Mesendoderm (in vitro differentiated cells): Measurements from ENCODE around the gene ANKS1A.

Source experiments
- DNase-seq: peaks from one replicate; pipeline ENCODE4 v3.0.0; 2013
- H2AK5ac ChIP-seq: 2 replicates; pipeline ENCODE4 v1.6.1; 2013; ENCODE audit warnings: low read length, inconsistent platforms
- H2BK120ac ChIP-seq: 2 replicates; pipeline ENCODE4 v1.6.1; 2013; ENCODE audit warnings: low read depth, mild to moderate bottlenecking, low read length, moderate library complexity, mixed read lengths
- H2BK15ac ChIP-seq: replicated peaks from 2 replicates; pipeline ENCODE4 v1.6.1; 2013; ENCODE audit warnings: low read depth, mild to moderate bottlenecking, moderate library complexity
- H2BK5ac ChIP-seq: 2 replicates; pipeline ENCODE4 v1.6.1; 2013; ENCODE audit warnings: low read length, inconsistent platforms
- H3K18ac ChIP-seq: 2 replicates; pipeline ENCODE4 v1.6.1; 2013; ENCODE audit warnings: mild to moderate bottlenecking, low read length, mixed read lengths
- H3K23ac ChIP-seq: one replicate; pipeline ENCODE4 v1.6.1; 2013; ENCODE audit warnings: low read length
- H3K27ac ChIP-seq: 2 replicates; pipeline ENCODE4 v1.5.1; 2013; ENCODE audit warnings: low read depth, mild to moderate bottlenecking, inconsistent platforms, low read length, moderate library complexity
- H3K27me3 ChIP-seq: 2 replicates; pipeline ENCODE4 v1.6.1; 2013; ENCODE audit warnings: low read length, control low read depth, mild to moderate bottlenecking, inconsistent platforms; ENCODE audit not compliant: insufficient read depth, poor library complexity
- H3K36me3 ChIP-seq: 2 replicates; pipeline ENCODE4 v1.6.1; 2013; ENCODE audit warnings: low read length, inconsistent platforms; ENCODE audit not compliant: control insufficient read depth, insufficient read depth
- H3K4ac ChIP-seq: one replicate; pipeline ENCODE4 v1.6.1; 2013; ENCODE audit warnings: low read depth, mild to moderate bottlenecking, low read length, moderate library complexity
- H3K4me1 ChIP-seq: 2 replicates; pipeline ENCODE4 v1.6.1; 2013; ENCODE audit warnings: low read depth, low read length, inconsistent platforms; ENCODE audit not compliant: control insufficient read depth
- H3K4me2 ChIP-seq: 2 replicates; pipeline ENCODE4 v1.6.1; 2013; ENCODE audit warnings: low read length
- H3K4me3 ChIP-seq: 2 replicates; pipeline ENCODE4 v1.5.1; 2013; ENCODE audit warnings: mild to moderate bottlenecking, low read length
- H3K56ac ChIP-seq: one replicate; pipeline ENCODE4 v1.6.1; 2013; ENCODE audit warnings: low read length
- H3K79me1 ChIP-seq: 2 replicates; pipeline ENCODE4 v1.6.1; 2013; ENCODE audit warnings: low read length, inconsistent platforms
- H3K79me2 ChIP-seq: 2 replicates; pipeline ENCODE4 v1.6.1; 2013; ENCODE audit warnings: mild to moderate bottlenecking, low read length; ENCODE audit not compliant: control insufficient read depth, insufficient read depth
- H3K9ac ChIP-seq: 2 replicates; pipeline ENCODE4 v1.6.1; 2013; ENCODE audit warnings: low read length, inconsistent platforms
- H4K5ac ChIP-seq: one replicate; pipeline ENCODE4 v1.6.1; 2013; ENCODE audit warnings: low read length
- H4K8ac ChIP-seq: one replicate; pipeline ENCODE4 v1.6.1; 2013; ENCODE audit warnings: low read depth, mild to moderate bottlenecking, control low read depth, low read length, moderate library complexity
- WGBS: extraction: QIAGEN DNeasy Blood & Tissue Kit; methylation state at CpG from one replicate; pipeline ENCODE4 v1.1.7; 2013; ENCODE audit warnings: low lambda C conversion rate, missing lambda C conversion rate; ENCODE audit not compliant: insufficient coverage; ENCODE audit errors: extremely low coverage; 5-methylcytosine and 5-hydroxymethylcytosine counted together

The ANKS1A gene

DNA sequence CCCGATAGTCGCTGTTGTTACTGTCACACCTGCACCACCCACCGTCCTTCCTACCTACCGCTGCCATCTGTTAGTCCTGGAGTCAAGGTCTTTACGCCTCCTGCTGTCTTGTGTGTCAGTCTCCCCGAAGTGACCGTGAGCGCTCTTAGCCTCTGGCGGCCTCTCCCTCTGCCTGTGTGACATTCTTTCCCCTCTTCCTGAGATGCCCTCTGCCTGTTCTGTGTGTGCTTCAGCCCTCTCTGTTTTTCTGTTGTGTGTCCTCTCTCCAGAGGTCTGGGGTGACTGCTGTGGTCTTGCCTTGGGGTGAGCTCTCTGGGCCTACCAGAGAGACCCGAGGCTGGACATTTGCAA is 197.2 kb downstream of the ANKS1A start:
- Histone ChIP-seq H3K4ac (no peak overlapping the region), H4K8ac (no peak overlapping the region), H3K36me3 (peaks cover 5% of the 10 kb centered on the region), H3K56ac (no peak overlapping the region), H3K4me1 (peaks cover 4% of the 10 kb centered on the region), H2BK15ac (no peak overlapping the region), H3K27me3 (no peaks in the 10 kb centered on the region), H3K79me2 (no peaks in the 10 kb centered on the region), H3K4me2 (no peak overlapping the region), H3K9ac (no peak overlapping the region), H3K79me1 (no peaks in the 10 kb centered on the region), H3K27ac (no peak overlapping the region), H3K23ac (no peak overlapping the region), H2BK120ac (no peak overlapping the region), H2AK5ac (no peak overlapping the region), H4K5ac (no peak overlapping the region), H3K4me3 (no peak overlapping the region), H2BK5ac (no peak overlapping the region), H3K18ac (no peak overlapping the region)
- DNase-seq: no peak
- no CpG with 5 or more reads among the region's 10 CpGs for WGBS

DNA sequence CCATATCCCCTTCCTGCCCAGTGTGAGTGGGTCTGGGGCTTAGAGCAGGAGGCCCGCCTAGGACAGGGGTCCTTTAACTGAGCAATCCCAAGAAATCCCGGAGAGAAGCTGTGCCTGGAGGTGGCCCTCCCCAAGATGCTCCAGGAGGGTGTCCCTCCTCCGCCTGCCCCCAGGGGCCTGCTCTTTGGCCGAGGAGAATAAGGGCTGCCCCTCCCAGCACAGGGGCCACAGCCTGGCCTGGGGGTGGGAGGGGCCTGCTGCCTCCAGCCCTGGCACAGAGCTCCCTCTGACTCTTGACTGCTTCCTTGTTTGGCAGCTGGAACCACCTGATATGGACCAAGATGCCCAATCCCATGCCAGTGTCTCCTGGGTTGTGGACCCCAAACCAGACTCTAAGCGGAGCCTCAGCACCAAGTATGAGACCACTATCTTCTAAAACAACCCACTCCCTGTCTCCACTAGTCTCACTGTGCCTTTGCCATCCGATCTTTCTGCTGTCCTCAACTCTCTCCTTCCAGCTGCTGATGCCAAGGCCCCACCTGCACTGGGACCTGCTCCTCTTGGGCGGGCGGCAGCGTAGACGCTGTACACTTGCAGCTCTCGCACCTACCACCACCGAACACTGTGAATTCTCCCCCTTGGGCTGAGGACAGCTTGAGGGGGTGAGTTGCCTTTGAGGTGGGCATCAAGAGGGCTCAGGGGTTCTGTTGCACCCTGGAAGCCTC is 197.7 kb downstream of the ANKS1A start:
- no CpG with 5 or more reads among the region's 12 CpGs for WGBS
- Histone ChIP-seq H3K56ac (no peak overlapping the region), H2BK15ac (no peak overlapping the region), H3K79me1 (no peaks in the 10 kb centered on the region), H3K23ac (no peak overlapping the region), H3K79me2 (no peaks in the 10 kb centered on the region), H2AK5ac (no peak overlapping the region), H3K9ac (no peak overlapping the region), H3K36me3 (peaks cover 7% of the 10 kb centered on the region), H3K4ac (no peak overlapping the region), H3K4me3 (no peak overlapping the region), H3K18ac (no peak overlapping the region), H3K27ac (no peak overlapping the region), H4K8ac (no peak overlapping the region), H4K5ac (no peak overlapping the region), H2BK5ac (no peak overlapping the region), H2BK120ac (no peak overlapping the region), H3K4me1 (peaks cover 3% of the 10 kb centered on the region), H3K4me2 (no peak overlapping the region), H3K27me3 (no peaks in the 10 kb centered on the region)
- DNase-seq: no peak

DNA sequence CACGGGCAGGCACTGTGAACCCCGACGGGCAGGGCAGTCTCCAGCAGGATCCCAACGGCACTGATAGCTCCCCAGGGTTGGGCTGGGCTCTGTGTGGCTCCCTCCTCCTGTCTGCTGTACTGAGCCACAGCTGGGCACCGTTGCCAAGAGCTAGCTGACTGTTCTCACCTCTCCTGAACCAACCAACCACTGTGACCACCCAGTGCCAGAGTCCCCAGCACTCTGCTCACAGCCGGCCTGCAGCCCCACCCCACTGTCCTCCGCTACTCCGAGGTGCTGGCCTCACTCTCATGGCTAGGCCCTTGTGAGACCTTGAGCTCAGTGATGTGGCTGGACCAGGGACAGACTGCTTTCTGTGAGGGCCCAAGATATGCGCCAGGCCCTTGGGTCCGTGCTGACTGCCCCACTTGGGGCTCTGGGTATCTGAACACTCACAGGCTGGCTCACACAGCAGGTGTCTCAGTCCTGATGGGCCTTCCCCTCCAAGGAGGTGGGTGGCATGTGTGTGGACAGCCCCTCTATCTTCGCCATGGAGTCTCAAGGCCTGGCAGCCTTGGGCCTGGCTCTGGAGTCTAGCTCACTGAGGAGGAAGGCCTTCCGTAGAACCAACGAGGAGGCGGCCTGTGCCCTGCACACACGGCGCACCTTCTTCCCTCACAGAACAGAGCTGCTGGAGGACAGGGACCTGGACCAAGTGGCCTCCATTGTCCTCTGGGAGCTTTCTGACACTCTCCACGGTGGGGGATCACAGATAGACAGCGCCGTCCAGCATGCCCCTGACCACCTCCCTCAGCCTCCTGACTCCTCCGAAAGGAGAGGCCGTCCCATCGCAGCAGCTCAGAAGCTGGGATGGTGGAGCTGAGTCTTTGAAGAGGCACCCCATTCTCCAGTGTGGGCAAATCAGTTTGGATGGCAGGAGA is 198.6 kb downstream of the ANKS1A start:
- Histone ChIP-seq H3K79me1 (no peaks in the 10 kb centered on the region), H2AK5ac (no peak overlapping the region), H3K4me3 (no peak overlapping the region), H3K23ac (no peak overlapping the region), H3K4ac (no peak overlapping the region), H4K5ac (no peak overlapping the region), H3K4me2 (no peak overlapping the region), H3K27ac (no peak overlapping the region), H4K8ac (no peak overlapping the region), H2BK5ac (no peak overlapping the region), H3K18ac (no peak overlapping the region), H3K27me3 (no peaks in the 10 kb centered on the region), H3K79me2 (no peaks in the 10 kb centered on the region), H3K9ac (no peak overlapping the region), H2BK15ac (no peak overlapping the region), H2BK120ac (no peak overlapping the region), H3K36me3 (peaks cover 7% of the 10 kb centered on the region), H3K4me1 (no peaks in the 10 kb centered on the region), H3K56ac (no peak overlapping the region)
- DNase-seq: no peak
- WGBS: no CpG with 5 or more reads among the region's 22 CpGs

DNA sequence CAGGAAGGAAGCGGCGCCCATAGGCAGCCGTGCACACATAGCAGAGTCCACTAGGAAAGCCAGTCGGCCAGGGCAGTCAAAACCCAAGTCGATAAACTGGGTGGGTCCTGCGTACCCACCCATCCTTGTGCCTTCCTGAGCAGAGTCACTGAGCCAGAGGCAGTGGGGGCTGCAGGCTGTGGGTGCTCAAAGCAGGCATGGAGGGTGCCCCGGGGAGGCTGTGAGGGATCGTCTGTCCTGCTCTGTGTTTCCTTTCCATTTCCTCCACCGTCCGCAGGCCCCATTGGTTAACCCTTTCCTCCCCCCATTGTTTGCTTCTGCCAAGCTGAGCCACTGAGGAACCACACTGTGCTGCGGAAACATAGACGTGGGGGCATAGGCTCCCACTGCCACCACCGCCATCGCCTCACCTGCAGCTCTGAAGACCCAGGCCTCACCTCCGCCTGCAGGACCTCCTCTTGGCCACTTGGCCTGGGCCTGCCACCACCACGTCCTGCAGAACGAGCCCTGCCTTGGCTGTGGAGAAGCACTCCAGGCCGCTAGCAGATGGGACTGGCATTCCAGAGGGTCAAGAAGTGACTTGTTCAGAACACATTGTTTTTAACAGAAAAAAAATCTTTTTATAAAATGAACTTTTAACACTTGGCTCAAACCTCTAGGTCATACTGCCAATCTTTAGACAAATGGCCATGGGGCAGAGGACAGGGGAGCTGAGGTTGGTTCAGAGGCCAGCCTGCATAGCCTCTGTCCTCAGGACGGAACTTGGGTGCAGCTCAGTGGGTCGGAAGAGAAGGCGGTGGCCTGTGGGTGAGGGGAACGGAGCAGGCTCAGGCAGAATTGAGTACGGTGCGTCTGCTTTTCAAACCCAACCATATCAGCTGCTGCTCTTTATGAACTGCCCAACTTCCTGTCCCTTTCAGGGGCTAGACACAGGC is 199.5 kb downstream of the ANKS1A start:
- H3K4me1 ChIP-seq: no peaks in the 10 kb centered on the region

DNA sequence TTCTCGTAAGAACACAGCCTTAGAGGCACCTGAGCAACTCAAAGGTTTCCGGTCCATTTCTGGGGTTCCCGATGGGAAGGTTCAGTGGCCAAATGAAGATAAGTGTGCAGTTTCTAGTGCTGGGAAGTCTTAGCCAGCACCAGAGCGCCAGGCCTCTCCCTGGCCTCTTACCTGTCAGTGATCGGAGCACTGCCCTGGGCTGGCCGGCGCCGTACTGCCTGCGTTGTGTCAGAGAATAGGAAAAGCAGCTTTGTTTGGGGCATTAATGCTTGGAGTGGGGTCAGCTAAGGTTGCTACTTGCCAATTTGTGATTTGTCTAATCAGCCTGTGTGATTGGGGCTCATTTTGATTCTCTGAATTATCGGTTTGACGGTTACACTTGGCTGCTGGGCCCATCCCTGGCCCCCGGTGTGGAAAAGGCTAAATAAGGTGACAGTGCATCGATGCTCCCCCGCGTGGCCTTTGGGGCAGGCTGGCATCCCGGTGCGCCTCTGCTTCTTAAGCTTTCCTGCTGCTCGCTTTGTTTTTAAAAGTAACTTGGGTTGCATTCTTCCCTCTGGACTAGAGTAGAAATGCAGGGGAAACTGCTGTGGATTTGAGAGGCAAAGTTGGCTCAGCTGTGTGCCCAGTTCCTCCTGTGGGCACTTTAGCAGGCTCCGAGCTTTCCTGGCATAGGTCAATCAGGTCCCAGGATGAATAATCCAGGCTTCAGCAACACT is 200.3 kb downstream of the ANKS1A start:
- Histone ChIP-seq H3K79me1 (no peaks in the 10 kb centered on the region), H3K9ac (no peak overlapping the region), H3K56ac (no peak overlapping the region), H3K36me3 (peaks cover 7% of the 10 kb centered on the region), H3K4me2 (no peak overlapping the region), H3K4me3 (no peak overlapping the region), H3K27ac (no peak overlapping the region), H3K4ac (no peak overlapping the region), H3K18ac (no peak overlapping the region), H3K4me1 (no peaks in the 10 kb centered on the region), H3K79me2 (no peaks in the 10 kb centered on the region), H2BK5ac (no peak overlapping the region), H4K8ac (no peak overlapping the region), H4K5ac (no peak overlapping the region), H3K23ac (no peak overlapping the region), H2BK15ac (no peak overlapping the region), H3K27me3 (no peaks in the 10 kb centered on the region), H2BK120ac (no peak overlapping the region), H2AK5ac (no peak overlapping the region)
- DNase-seq: no peak
- WGBS: no CpG with 5 or more reads among the region's 19 CpGs

More for the DNA sequence above, 199.5 kb downstream of the ANKS1A start:
- no peak overlapping the region for H3K27ac ChIP-seq
- H3K79me1 ChIP-seq: no peaks in the 10 kb centered on the region
- no peak overlapping the region for H3K18ac ChIP-seq
- H3K27me3 ChIP-seq: no peaks in the 10 kb centered on the region
- no peak overlapping the region for H3K4me3 ChIP-seq
- H3K36me3 ChIP-seq: peaks cover 7% of the 10 kb centered on the region
- H4K8ac ChIP-seq: no peak overlapping the region
- no peaks in the 10 kb centered on the region for H3K79me2 ChIP-seq
- DNase-seq: no peak
- H3K4ac ChIP-seq: no peak overlapping the region
- H2BK120ac ChIP-seq: no peak overlapping the region
- no peak overlapping the region for H3K23ac ChIP-seq
- H3K56ac ChIP-seq: no peak overlapping the region
- no CpG with 5 or more reads among the region's 24 CpGs for WGBS
- H2BK15ac ChIP-seq: no peak overlapping the region
- H4K5ac ChIP-seq: no peak overlapping the region
- H3K9ac ChIP-seq: no peak overlapping the region
- no peak overlapping the region for H3K4me2 ChIP-seq
- H2BK5ac ChIP-seq: no peak overlapping the region
- H2AK5ac ChIP-seq: no peak overlapping the region
